Omental fat pad (tissue), 4 donors: ENCODE data around the gene MINK1. TPM values are rescaled to one million over a fixed set of nuclear protein-coding genes. Genes with fewer than 3 reads are reported as not detected.

Experiments used
- ATAC-seq: fragments of 150-250 bp; one replicate; pipeline ENCODE4 v1.9.1; 2016; ENCODE audit warnings: mild to moderate bottlenecking, moderate library complexity; ENCODE audit not compliant: low FRiP score
- DNase-seq: peaks from one replicate; pipeline ENCODE4 v3.0.0-alpha.2; 2019; ENCODE audit warnings: low spot score
- total RNA-seq, 4 donors: library from RNA; depleted of rRNA; stranded (reverse); fragments of >200 nt; gene quantifications; one replicate each; pipeline ENCODE4 v1.1.0, GENCODE V29; 2016
- TF ChIP-seq, protein P1 (sequence below), 3 donors: fragments of 450-650 bp; IDR thresholded peaks; one replicate each; pipeline ENCODE4 v1.5.1; 2016 to 2017; ENCODE audit warnings: antibody characterized with exemption in 3 of 3, mild to moderate bottlenecking in 3 of 3, moderate library complexity in 2 of 3

The MINK1 gene
- total RNA-seq, 4 donors from 2014 or later, result 24.4 to 57.8 (median 31.9) TPM

DNA sequence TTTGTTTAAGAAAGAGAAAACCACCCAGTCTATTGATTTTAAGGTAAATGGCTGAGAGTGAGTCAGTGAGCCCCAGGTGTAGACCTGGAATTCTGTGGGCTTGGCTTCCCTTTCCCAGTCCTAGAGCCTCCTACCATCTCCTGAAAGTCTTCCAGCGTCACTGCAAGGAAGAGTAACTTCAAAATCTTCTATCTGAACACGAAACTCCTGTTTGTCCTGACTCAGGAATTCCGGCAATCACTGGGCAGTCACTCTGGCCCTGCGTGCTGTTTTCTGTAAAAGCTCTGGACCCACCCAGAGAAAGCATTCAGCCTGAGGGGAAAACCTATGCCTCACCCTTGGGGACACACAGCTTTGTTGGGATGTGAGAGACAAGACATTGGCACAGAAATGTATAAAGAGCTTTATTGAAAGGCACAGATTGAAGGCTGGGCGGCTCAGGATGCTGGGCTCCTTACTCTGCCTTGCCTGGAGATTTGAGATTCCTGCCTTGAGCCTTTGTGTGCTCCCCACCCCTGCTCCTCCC, 15.9 kb downstream of the MINK1 start:
- ATAC-seq, result peak; percentile 75
- TF ChIP-seq, protein P1, sequence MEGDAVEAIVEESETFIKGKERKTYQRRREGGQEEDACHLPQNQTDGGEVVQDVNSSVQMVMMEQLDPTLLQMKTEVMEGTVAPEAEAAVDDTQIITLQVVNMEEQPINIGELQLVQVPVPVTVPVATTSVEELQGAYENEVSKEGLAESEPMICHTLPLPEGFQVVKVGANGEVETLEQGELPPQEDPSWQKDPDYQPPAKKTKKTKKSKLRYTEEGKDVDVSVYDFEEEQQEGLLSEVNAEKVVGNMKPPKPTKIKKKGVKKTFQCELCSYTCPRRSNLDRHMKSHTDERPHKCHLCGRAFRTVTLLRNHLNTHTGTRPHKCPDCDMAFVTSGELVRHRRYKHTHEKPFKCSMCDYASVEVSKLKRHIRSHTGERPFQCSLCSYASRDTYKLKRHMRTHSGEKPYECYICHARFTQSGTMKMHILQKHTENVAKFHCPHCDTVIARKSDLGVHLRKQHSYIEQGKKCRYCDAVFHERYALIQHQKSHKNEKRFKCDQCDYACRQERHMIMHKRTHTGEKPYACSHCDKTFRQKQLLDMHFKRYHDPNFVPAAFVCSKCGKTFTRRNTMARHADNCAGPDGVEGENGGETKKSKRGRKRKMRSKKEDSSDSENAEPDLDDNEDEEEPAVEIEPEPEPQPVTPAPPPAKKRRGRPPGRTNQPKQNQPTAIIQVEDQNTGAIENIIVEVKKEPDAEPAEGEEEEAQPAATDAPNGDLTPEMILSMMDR (IDR thresholded peaks at IDR 0.05), result no peak
- no peak for DNase-seq

DNA sequence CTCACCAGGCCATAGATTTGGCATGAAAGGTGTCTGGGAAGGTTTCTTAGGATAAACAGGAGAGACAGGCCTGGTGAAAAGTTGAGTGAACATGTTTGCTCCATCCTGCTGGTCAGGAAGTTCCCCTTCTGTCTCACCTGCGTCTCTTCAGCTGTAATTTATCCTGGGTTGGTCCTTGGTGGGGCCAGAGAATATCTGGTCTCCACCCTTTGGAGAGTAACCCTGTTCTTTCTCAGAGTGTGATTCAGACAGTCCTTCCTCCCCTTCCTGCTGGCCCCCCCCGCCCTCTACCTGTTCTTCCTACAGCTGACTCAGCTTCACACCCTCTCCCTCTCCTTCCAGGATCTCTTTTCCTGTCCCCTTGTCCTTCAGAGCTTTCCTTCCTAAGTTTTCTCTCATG, 17.1 kb downstream of the MINK1 start:
- TF ChIP-seq, protein P1 (IDR thresholded peaks at IDR 0.05), result no peak
- peak; percentile 48 for ATAC-seq

DNA sequence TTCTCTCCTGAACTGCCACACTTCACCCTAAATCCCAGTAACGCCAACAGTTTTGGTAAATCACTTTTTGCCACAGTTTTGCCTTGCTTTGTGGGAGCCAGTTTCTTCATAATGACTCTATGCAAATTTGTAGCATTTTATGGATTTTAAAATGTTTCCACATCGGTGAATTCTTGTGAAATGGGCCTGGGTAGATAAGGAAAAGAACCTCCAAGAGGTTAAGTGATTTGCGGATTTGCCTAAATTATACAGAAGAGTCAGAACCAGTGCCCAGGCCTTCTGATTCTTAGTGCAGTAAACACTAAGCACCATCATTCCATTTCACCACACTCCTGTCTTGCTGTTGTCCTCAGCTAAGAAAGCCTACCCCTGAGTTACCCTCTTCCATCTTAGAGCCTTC, 17.9 kb downstream of the MINK1 start:
- TF ChIP-seq, protein P1 (IDR thresholded peaks at IDR 0.05), result no peak
- ATAC-seq (no peak), DNase-seq (no peak)

More for the DNA sequence above, 17.1 kb downstream of the MINK1 start:
- no peak for DNase-seq

DNA sequence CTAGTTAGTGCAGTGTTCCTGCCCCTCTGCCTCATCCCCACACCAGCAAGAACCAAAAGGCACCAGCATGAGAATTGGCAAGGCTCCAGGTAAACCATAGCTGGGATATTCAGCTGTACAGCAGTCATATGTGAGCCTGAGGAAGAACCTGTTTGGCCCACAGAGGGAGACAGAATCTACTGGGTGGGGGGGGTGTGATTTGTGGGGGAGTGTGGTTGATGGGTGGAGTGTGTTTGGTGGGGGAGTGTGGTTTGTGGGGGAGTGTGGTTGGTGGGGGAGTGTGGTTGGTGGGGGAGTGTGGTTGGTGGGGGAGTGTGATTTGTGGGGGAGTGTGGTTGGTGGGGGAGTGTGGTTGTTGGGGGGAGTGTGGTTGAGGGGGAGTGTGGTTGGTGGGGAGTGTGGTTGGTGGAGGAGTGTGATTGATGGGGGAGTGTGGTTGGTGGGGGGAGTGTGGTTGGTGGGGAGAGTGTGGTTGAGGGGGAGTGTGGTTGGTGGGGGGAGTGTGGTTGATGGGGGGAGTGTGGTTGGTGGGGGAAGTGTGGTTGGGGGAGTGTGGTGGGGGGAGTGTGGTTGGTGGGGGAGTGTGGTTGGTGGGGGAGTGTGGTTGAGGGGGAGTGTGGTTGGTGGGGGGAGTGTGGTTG, 19.5 kb downstream of the MINK1 start:
- TF ChIP-seq, protein P1 (IDR thresholded peaks at IDR 0.05), result no peak
- no peak for DNase-seq
- no peak for ATAC-seq

DNA sequence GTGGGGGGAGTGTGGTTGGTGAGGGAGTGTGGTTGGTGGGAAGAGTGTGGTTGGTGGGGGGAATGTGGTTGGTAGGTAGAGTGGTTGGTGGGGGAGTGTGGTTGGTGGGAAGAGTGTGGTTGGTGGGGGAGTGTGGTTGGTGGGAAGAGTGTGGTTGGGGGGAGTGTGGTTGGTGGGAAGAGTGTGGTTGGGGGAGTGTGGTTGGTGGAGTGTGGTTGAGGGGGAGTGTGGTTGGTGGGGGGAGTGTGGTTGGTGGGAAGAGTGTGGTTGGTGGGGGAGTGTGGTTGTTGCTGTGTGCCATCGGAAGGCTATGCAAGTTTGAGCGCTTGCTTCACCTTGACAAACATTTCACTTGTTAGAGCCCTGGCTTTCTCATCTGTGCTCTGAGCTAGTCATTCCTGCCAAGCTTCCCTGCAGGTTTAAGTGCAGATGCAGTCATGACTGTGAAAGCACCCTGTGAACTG, 20.1 kb downstream of the MINK1 start:
- ATAC-seq (no peak), DNase-seq (no peak)
- TF ChIP-seq, protein P1 (IDR thresholded peaks at IDR 0.05), result no peak

DNA sequence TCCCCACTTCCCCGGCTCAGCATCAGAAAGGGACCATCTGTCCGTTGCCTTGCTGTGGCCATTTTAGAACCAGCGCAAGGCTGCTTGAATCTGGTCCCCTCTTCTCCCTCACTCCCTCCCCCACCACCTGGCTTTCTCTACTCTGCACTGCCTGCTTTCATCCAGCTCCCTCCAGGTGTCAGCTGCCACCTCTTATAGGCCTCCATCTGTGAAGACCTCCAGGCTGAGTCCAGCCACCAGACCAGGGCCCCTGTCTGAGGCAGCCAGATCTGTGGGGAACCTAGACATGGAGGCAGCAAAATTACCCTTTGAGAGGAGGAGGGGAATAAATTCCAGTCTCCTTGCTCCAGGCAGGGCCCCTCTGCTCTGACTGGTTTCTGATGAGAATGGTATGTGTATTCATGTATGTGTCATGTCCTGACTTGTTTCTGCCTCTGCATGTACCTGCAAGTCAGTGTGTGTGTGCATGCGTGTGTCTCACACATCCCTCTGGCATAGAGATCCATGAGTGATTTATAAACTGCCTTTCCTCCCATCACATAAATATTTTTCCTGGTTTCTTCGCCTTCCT, 21.1 kb downstream of the MINK1 start:
- TF ChIP-seq, protein P1 (IDR thresholded peaks at IDR 0.05), result no peak
- DNase-seq (no peak), ATAC-seq (no peak)
